Osteocyte (in vitro differentiated cells): ENCODE data around the gene SHANK1. TPM values are rescaled to one million over a fixed set of nuclear protein-coding genes. Genes with fewer than 3 reads are reported as not detected.

ENCODE experiments used
- DNase-seq: peaks from one replicate; pipeline ENCODE4 v3.0.0; 2021; ENCODE audit warnings: mixed read lengths; ENCODE audit not compliant: unreplicated experiment; ENCODE audit errors: extremely low spot score
- H3K27ac Mint-ChIP-seq: one replicate; pipeline ENCODE4 v1.8.0; 2021; ENCODE audit warnings: mild to moderate bottlenecking, mixed read lengths; ENCODE audit not compliant: unreplicated experiment
- H3K27me3 Mint-ChIP-seq: one replicate; pipeline ENCODE4 v1.8.0; 2021; ENCODE audit warnings: mixed read lengths; ENCODE audit not compliant: unreplicated experiment
- H3K36me3 Mint-ChIP-seq: one replicate; pipeline ENCODE4 v1.8.0; 2021; ENCODE audit warnings: mixed read lengths; ENCODE audit not compliant: unreplicated experiment
- H3K4me1 Mint-ChIP-seq: one replicate; pipeline ENCODE4 v1.8.0; 2021; ENCODE audit warnings: mixed read lengths; ENCODE audit not compliant: unreplicated experiment
- H3K4me3 Mint-ChIP-seq: one replicate; pipeline ENCODE4 v1.8.0; 2021; ENCODE audit warnings: mild to moderate bottlenecking, moderate library complexity, mixed read lengths; ENCODE audit not compliant: unreplicated experiment
- H3K9me3 Mint-ChIP-seq: one replicate; pipeline ENCODE4 v1.8.0; 2021; ENCODE audit warnings: mixed read lengths; ENCODE audit not compliant: unreplicated experiment
- total RNA-seq: library from RNA; stranded (reverse); gene quantifications from 2 replicates; pipeline ENCODE4 v1.2.1, GENCODE V29; 2021
- TF ChIP-seq, protein P1 (sequence below): fragments of 200-600 bp; sonication (generic); IDR thresholded peaks from 2 replicates; pipeline ENCODE4 v1.5.0; 2021; ENCODE audit warnings: antibody characterized with exemption, mild to moderate bottlenecking, moderate library complexity

Gene SHANK1
- total RNA-seq, 1 donor from 2014 or later = 0.40 TPM

- H3K27ac Mint-ChIP-seq = no peak overlapping the region
- H3K9me3 Mint-ChIP-seq = no peaks in the 10 kb centered on the region
- H3K27me3 Mint-ChIP-seq = peaks cover 15% of the 10 kb centered on the region
- no peaks in the 10 kb centered on the region for H3K4me1 Mint-ChIP-seq
- no peak overlapping the region for H3K4me3 Mint-ChIP-seq
- no peak for DNase-seq
- TF ChIP-seq, protein P1, sequence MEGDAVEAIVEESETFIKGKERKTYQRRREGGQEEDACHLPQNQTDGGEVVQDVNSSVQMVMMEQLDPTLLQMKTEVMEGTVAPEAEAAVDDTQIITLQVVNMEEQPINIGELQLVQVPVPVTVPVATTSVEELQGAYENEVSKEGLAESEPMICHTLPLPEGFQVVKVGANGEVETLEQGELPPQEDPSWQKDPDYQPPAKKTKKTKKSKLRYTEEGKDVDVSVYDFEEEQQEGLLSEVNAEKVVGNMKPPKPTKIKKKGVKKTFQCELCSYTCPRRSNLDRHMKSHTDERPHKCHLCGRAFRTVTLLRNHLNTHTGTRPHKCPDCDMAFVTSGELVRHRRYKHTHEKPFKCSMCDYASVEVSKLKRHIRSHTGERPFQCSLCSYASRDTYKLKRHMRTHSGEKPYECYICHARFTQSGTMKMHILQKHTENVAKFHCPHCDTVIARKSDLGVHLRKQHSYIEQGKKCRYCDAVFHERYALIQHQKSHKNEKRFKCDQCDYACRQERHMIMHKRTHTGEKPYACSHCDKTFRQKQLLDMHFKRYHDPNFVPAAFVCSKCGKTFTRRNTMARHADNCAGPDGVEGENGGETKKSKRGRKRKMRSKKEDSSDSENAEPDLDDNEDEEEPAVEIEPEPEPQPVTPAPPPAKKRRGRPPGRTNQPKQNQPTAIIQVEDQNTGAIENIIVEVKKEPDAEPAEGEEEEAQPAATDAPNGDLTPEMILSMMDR = no peak
- no peaks in the 10 kb centered on the region for H3K36me3 Mint-ChIP-seq
Measured at GRCh38 chr19:50688766-50689165, 30.8 kb downstream of the SHANK1 start.

- Mint-ChIP-seq H3K4me3 (no peak overlapping the region), H3K36me3 (no peaks in the 10 kb centered on the region), H3K27ac (no peak overlapping the region), H3K4me1 (no peaks in the 10 kb centered on the region), H3K27me3 (peaks cover 12% of the 10 kb centered on the region), H3K9me3 (no peaks in the 10 kb centered on the region)
- DNase-seq = no peak
- TF ChIP-seq, protein P1 = no peak
Measured at GRCh38 chr19:50686310-50687032, 33.1 kb downstream of the SHANK1 start.

GRCh38 chr19:50679177-50680125 is 40.2 kb downstream of the SHANK1 start:
- no peaks in the 10 kb centered on the region for H3K36me3 Mint-ChIP-seq
- TF ChIP-seq, protein P1 = no peak
- no peaks in the 10 kb centered on the region for H3K4me1 Mint-ChIP-seq
- DNase-seq = no peak
- H3K27me3 Mint-ChIP-seq = peaks cover 4% of the 10 kb centered on the region
- no peak overlapping the region for H3K27ac Mint-ChIP-seq
- H3K9me3 Mint-ChIP-seq = no peaks in the 10 kb centered on the region
- H3K4me3 Mint-ChIP-seq = no peak overlapping the region

- no peaks in the 10 kb centered on the region for H3K9me3 Mint-ChIP-seq
- no peak for DNase-seq
- H3K4me1 Mint-ChIP-seq = no peaks in the 10 kb centered on the region
- H3K27me3 Mint-ChIP-seq = peaks cover 2% of the 10 kb centered on the region
- no peak overlapping the region for H3K27ac Mint-ChIP-seq
- TF ChIP-seq, protein P1 = no peak
- H3K4me3 Mint-ChIP-seq = no peak overlapping the region
- H3K36me3 Mint-ChIP-seq = no peaks in the 10 kb centered on the region
Measured at GRCh38 chr19:50678323-50678722, 41.3 kb downstream of the SHANK1 start.

GRCh38 chr19:50677636-50678035 is 42.0 kb downstream of the SHANK1 start:
- Mint-ChIP-seq H3K4me1 (no peaks in the 10 kb centered on the region), H3K4me3 (no peak overlapping the region), H3K36me3 (no peaks in the 10 kb centered on the region), H3K9me3 (no peaks in the 10 kb centered on the region), H3K27ac (no peak overlapping the region), H3K27me3 (peaks cover 7% of the 10 kb centered on the region)
- TF ChIP-seq, protein P1 = no peak
- no peak for DNase-seq
